Measurements from ENCODE around the gene ISCU. TPM values are rescaled to one million over a fixed set of nuclear protein-coding genes. Genes with fewer than 3 reads are reported as not detected.
"Not testable (repeated sequence)": the region's sequence is repeated elsewhere in the genome, so short reads cannot be mapped to it uniquely, and the experiment has no call there.

Gene ISCU
- total RNA-seq, 1 experiment from 2014 or later: 71.1 TPM

DNA sequence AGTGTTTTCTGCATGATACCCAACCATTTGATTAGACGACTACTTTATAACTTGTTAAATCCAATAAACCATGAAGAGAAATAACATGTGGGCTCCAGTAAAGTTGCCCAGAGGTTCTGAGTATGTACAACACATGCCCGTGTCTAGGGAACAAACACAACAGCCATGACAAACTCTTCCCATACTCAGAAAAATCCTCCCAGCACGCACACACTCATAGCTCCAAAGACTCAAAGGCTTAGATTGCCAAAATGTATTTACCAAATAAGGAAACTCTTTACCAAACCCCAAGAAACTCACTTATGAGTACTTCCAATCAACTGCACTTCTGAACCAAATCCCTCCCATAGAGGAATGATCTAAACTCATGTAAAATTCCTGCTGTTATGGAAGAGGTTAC lies 18.7 kb upstream of the ISCU start:
- DNase-seq (ENCODE audit: low spot score): no peak

DNA sequence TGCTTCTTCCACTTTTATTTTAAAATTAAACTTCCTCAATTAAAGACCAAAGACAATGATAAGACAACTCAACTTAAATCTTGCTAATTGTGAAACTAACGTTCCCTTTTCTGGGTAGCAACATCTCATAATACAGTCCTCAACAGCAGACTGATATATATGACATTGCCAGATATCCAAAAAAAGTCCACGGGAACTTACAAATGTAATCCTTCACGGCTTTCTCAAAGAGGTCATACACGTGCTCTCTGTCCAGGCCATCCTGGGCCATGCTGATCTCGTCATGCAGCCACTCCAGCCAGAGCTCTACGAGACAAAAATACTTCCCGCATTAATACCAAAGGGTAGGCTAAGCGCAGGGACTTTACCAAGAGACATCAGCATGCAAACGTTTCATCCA lies 14.7 kb upstream of the ISCU start:
- DNase-seq (ENCODE audit: low spot score): no peak

DNA sequence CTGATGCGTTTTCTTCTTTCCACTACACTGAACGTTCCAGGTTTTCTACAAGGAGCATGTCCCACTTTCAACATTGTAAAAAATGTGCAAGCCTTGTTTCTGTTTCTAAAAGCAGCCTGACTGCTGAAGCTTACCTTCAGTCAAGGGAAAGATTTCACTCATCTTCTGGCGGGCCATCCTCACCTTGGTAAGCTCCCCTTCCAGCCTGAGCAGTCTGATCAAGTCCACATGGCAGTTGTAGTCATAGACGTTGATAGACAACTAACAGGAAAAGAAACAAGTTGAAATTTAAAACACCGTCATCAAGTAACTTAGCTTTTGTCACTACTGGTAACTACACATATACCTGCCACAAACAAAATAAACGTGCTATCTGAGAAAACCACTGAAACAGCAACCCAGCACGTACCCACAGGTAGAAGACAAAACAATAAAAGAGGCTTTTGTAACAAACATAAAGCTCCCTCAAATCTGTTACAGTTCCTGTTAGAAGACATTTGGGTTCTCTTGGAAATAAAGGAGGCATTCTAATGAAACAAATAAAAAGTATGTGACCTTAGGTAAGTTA lies 13.4 kb upstream of the ISCU start:
- DNase-seq (ENCODE audit: low spot score): no peak

DNA sequence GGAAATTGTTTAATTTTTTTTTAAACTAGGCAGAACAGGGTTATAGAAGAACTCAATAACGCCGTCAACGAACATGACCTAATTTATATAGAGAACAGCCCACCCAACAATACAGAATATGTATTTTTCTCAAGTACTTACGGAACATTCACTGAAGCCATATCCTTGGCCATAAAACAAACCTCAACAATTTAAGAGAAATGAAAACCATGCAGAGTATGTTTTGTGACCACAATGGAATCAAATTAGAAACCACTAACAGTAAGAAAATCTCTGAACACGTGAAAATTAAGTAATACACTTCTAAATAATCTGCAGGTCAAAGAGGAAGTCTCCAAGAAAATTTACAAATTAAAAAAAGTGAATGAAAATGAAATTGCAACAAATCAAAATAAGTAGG lies 10.9 kb upstream of the ISCU start:
- no peak for DNase-seq (ENCODE audit: low spot score)

DNA sequence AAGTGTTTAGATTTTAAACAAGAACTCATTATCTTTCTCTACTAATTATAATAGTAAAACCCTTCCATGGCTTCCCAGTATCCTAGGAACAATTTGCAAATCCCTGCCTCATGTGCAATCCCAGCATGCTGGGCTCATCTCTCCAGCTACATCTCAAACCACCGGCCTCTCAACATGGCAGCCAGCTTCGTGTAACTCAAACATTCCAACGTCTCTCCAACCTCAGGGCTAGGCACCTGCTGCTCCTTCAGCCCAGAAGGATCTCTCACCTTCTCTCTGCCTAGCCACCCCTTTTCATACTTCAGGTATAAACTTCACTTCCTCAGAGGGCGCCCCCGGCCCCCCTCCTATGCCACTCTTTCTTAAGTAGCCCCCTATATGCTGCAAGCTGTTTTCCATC lies 8.6 kb upstream of the ISCU start:
- DNase-seq (ENCODE audit: low spot score): no peak

DNA sequence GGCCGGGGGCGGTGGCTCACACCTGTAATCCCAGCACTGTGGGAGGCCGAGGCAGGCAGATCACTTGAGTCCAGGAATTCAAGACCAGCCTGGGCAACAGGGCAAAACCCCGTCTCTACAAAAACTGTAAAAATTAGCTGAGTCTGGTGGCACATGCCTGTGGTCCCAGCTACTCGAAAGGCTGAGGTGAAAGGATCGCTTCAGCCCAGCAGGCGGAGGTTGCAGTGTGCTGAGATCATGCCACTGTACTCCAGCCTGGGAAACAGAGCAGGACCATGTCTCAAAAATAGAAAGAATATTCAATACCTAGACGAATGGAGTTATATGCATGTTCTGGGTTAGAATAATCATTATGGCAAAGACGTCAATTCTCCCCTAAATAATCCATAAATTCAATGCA lies 7.0 kb upstream of the ISCU start:
- DNase-seq (ENCODE audit: low spot score): not testable (repeated sequence)

DNA sequence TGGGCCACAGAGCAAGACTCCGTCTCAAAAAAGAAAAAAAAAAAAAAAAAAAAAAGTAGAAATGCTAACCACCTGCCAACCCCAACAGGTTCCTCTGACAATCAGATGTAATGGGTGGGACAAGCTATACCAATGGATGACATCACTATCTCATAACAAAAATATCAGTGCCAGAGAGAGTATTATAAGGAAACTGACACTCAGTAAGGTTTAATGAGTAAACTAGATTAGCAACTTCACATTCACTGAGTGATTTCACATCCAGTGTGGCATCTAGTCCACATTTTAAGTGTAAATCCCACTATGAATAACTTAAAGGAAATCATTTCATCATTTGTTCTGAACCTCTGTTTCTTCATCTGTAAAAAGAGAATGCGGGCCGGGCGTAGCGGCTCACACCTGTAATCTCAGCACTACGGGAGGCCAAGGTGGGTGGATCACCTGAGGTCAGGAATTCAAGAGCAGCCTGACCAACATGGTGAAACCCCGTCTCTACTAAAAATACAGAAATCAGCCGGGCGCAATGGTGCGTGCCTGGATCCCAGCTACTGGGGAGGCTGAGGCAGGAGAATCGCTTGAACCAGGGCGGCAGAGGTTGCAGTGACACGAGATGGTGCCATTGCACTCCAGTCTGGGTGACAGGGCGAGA lies 3.3 kb upstream of the ISCU start:
- no peak for DNase-seq (ENCODE audit: low spot score)

DNA sequence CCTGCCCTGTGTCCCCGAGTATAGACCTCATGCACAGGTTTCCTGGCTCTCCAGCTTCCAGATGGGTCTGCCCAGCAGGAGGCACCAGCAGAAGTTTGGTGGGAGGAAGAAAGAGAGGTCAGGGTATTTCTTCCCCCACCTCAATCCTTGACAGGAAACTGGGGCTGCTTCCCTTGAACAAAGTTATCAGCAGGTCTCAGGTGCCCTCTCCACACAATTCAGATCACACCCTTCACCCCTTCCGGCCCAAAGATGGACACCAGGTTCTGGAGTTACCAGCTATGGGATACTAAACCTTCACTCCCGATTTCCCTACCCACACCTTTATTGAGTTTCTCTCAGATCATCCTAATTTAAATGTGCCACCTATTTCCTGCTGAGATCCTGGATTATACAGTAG lies 2.6 kb upstream of the ISCU start:
- no peak for DNase-seq (ENCODE audit: low spot score)

DNA sequence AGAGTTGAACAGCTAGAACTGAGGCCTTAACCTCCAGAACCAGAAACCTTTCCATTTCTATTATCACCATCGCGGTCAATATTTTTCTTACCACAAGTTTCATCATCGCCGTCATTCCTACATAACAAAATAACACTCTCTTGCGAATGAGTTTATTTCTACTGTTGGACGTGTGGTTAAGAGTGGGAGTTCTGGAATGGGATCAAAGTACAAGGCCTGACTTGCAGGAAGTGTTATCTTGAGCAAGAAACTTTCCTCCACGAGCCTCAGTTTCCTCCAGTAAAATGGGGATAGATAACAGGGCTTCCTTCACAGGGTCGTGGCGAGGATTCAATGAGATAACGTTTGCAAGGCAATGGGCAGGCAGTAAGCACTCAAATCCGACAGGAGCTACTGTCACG lies 2.1 kb upstream of the ISCU start:
- peak; percentile 31 for DNase-seq (ENCODE audit: low spot score)

DNA sequence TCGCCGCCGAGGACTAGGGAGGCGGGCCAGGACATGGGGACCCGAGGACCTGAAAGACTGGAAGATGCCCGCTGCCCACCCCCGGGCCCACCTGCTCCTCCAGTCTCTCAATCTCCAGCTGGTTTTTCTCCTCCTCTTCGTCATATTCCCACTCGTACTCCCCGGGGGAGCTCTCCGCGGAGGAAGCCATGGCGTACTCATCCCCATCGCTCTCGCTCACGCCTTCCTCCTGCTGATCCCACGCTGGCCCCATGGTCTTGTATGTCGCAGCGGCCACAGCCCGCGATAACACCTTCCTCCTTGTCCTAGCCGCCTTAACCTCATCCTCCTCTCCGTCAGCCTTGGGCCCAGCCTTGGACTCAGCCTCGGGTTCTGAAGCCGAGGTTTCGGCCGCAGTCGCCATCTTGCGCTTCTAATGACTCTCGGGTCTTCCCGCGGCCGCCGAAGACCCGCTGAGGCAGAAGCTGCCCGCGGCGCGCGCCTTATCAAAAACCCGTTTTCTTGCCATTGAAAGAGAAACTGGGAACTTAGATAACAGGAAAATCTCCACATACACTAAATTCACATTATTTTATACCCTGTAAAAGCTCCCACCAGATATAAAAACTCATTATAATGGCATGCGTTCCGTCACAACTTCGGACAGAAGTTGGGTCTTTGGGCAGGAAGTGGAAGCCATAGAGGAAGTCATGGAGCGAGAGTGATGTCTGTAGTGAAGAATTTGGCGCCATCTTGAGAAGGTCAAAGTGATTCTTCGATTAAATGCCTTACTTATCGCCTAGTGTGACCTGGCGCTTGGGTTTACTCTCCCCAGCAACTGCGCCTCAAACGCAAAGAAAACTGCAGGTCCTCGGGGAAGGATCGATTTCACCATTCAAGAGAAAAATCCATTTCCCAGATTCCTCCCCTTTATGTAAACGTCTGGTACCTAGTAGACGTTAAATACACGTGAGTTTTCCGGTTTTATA lies 1.4 kb upstream of the ISCU start, which contains the start of gene SART3:
SART3 (minus strand) TSS at position 422 of the 968 bp plus-strand sequence; CDS start at position 403, 19 bp downstream.
- DNase-seq (ENCODE audit: low spot score): peak; percentile 97

DNA sequence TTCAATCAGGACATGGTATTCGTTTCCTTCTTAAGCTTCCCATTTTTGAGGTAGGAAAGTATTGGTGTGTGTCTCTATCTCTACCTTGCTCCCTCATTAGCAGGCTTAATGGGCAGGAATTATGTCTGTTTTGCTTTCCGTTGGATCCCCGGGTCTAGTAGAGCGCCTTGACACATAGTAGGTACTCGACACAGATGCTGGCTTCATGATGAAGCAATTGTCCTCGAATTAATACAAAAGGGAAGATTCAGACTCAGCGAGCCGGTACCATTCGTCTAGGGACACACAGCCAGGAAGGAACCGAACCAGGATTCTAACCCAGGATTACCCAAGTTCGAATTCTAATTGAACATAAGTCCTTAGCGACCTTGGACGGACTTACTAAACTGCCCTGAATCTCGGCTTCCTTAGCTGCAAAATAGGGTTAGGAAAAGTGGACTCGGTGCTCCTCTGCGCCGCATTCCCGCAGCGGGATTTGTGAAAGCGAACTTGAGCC lies 496 bp upstream of the ISCU start:
- no peak for DNase-seq (ENCODE audit: low spot score)

DNA sequence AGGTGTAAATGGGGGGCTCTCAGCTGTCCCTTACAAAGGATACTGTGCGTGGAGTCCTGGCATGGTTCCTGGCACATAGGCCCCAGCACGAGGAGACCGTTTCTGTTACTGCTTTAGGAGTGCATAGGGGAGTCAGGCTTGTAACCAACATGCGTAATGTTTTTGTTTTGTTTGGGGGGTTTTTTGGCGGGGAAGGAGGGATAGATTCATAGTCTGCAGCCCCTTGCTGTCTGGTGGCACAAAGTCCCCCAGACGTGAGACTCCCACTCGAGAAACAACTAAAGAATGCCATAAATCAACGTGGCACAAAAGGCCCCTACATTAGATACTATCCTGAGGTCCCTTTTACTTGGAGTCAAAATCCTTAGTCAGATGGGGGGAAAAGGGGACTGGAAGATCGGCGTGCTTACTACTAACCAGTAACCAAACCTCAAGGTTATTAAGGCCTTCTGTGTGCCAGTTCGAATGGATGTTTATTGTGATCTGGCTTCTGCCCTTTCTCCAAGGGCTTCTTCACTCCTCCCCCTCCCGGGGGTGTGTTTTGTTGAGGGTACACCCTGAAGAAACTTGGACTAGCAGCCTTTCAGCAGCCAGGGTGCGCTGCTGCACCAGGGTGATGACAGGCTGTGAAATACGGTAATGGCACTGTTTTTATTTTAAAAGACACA lies 874 bp downstream of the ISCU start:
- DNase-seq (ENCODE audit: low spot score): peak; percentile 90

DNA sequence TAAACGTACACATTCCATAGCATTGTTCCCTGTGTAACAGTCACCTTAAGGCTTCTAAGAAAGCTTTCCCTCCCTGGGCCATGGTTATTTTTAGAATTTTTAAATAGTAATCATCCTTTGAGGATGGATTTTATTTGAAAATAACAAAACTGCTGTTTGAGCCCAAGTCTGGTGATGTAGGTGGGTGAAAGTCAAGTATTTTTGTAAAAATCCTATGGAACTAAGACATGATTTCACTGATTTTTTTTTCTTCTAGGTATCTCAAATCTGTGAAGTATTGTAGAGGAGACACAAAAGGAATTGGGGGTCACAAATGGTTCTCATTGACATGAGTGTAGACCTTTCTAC lies 1.4 kb downstream of the ISCU start:
- no peak for DNase-seq (ENCODE audit: low spot score)

DNA sequence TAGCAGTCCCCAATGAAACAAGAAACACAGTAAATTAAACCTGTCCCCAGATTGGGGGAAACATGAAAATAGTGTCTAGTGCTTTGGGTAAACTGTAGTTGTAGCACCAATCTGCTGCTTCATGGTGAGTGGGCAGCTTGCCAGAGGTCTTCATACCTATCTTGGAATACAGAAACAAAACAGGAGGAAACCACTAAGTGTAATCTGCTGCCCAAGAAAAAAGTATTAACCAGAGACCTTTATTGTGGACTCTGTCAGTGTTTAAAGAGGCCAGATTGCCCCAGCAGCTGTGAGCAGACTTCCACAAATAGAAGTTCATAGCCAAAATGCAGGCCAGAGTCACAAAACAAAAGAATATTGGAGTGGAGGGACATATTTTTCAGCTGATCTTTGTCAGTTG lies 2.3 kb downstream of the ISCU start:
- no peak for DNase-seq (ENCODE audit: low spot score)

DNA sequence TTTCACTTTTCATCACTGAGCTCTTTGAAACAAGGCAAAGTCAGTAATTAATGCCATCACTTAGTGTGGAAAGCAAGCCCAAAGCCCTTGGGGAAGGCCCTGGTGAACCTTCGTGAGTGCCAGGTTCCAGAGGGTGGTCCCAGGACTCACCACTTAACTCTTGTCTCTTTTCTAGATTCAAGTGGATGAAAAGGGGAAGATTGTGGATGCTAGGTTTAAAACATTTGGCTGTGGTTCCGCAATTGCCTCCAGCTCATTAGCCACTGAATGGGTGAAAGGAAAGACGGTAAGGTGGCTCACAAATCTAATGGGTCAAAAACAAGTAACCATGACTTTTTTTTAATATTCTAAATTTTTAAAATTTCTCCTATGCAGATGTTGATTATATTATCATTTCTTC lies 2.8 kb downstream of the ISCU start:
- no peak for DNase-seq (ENCODE audit: low spot score)

DNA sequence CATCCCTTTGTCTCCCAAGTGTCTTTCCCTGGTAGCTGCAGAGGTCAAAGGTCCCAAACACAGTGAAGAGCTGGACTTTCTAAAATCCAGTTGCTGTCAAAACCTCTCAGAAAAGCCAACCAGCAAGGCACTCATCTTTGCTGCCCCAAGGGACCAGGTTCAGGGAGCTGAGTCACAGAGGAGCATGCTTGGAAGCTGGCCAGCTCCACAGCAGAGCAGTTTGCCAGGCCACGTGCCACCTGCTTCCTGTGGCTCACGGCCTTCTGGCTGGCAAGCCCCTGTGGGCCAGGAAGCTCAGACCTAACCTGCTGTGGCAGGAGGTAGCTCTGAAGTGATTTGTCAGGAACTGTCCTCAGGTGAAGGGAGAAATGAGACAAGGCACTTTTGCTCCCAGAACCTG lies 3.6 kb downstream of the ISCU start:
- DNase-seq (ENCODE audit: low spot score): peak; percentile 71

DNA sequence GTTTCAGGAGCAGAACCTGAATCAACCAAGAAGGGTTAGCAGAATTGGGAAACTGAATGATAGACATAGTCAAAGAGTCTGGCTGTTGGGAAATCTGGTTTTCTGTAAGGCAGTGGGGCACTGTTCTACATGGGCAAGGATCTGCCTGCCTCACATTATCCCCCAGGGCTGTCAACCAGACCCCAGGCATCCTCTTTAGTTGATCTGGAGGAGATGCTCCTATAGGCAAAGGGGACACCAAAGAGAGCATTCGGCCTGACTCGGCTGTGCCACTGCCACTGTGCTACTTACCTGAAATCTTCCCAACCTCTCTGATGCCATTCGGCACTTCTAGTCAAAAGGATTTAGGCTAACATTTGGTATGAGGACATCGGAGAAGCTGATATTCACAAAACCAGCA lies 4.1 kb downstream of the ISCU start:
- DNase-seq (ENCODE audit: low spot score): no peak

DNA sequence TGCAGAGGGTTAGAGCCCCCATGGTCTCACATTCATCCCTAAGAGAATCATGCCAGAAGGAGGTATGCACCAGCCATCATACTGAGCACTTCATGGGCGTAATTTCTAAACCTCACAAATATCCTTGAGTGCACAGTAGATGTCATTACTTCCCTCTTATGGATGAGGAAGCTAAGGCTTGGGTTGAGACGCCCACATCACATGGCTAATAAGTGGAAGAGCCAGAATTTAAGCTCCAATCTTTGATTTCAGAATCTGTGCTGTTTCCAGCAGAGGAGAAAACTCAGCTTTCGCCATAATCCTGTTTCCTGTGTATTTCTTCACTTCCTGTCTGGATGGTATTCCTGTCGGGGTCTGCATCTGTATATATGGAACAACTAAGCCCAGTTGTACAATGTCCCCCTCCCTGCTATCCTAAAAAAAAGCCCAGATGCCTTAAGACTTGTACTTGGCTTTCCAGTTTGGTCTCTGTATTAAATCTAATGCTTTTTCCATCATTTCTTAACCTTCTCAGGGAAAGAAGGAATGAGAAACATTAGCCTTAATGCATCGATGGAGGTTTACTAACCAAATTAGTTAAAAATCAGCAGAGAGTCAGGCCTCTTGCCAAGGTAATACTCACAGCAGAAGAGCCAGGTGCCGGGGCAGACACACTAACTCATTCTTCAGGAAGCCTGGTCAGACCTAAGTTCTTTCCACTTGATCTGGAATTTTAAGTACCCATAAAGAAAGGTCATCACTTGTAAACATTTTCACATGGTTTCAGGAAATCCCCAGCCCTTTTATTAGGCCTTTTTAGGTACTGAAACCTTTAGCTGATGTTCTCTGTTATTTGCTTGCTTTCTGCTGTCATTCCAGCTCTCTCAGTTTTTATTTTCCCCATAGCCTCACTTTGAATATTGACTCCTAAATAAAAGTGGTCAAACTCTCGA lies 5.3 kb downstream of the ISCU start:
- DNase-seq (ENCODE audit: low spot score): no peak

DNA sequence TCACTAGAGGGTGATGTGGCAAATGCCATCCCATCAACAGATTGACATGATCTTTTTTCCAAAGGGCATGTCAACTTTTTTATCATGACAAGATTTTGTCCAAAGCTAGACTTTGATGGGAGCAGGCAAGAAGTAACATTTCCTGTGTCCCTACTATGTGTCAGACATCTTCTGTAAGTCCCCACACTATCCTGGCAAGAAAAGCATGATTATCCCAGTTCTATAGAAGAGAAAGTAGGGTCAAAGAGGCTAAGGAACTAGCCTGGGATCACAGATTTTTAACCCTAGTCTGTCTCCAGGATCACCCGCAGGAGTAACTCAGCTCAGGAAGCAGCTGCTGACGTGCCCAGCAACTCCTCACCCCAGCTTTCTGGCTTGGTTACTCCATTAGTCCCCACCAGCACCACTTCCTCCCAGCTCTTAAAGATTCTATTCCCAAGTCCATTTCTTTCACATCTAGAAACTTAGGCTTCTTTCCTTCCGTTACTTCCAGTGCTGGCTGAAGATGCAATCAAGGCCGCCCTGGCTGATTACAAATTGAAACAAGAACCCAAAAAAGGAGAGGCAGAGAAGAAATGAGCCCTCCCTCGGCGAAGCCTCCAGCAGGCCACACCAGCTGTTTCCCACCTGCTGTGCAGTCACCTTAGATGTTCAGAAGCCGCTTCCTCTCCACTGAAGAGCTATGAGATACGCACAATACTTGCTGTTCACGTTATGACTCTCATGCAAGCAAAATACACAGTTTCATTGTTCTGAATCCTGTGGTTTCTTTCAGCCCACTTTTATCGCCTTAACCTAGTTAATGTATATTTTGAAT lies 6.2 kb downstream of the ISCU start:
- DNase-seq (ENCODE audit: low spot score): no peak

Data from HT-29 (cell line).